ENCODE measurements around the gene NDEL1. TPM values are rescaled to one million over a fixed set of nuclear protein-coding genes. Genes with fewer than 3 reads are reported as not detected.

NDEL1 gene
- total RNA-seq, 1 donor, result 69.8 TPM

DNA sequence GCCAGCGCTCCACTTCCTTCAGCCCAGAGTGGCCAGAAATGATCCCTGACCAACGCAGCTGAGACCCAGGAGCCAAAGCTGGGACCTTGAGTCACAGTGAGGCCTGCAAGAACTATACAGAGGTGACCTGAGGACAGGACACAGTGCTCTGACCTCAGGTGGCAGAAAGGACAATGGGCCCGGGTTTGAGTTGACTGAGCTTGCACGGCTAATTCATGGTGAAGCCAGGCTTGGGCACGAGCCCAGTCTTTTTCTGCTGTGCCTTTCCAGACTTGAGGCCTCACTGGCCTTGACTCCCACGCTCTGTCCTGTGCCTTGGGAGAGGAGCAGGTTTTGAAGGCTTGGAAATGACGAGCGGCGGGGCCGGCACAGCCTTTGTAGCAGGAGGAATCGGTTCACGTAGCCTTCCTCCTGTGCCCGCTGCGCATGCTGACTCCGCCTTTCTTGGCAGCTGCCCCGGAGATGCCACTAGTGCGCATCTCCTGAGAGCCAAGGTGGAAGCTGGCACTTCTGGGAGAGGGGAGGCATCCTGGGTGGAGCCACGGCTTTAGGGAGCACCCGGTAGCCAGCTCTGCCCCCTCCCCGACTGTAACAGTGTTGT is 34.9 kb downstream of the NDEL1 start:
- no peak overlapping the region for H3K4me2 ChIP-seq (ENCODE audit: insufficient read depth, low read length)
- H4K20me1 ChIP-seq (ENCODE audit: insufficient read depth, low read length), result peaks cover 30% of the 10 kb centered on the region
- peaks cover 50% of the 10 kb centered on the region for H3K79me2 ChIP-seq (ENCODE audit: insufficient read depth, low read length)
- H3K4me3 ChIP-seq (ENCODE audit: insufficient read depth, low read length), result no peak overlapping the region
- no peak for DNase-seq (ENCODE audit: insufficient read length, low spot score, missing footprints)
- no peaks in the 10 kb centered on the region for H3K9me3 ChIP-seq (ENCODE audit: low read depth, low read length)
- peaks cover 2% of the 10 kb centered on the region for H3K4me1 ChIP-seq (ENCODE audit: insufficient read depth, low read length)
- TF ChIP-seq, protein P1, sequence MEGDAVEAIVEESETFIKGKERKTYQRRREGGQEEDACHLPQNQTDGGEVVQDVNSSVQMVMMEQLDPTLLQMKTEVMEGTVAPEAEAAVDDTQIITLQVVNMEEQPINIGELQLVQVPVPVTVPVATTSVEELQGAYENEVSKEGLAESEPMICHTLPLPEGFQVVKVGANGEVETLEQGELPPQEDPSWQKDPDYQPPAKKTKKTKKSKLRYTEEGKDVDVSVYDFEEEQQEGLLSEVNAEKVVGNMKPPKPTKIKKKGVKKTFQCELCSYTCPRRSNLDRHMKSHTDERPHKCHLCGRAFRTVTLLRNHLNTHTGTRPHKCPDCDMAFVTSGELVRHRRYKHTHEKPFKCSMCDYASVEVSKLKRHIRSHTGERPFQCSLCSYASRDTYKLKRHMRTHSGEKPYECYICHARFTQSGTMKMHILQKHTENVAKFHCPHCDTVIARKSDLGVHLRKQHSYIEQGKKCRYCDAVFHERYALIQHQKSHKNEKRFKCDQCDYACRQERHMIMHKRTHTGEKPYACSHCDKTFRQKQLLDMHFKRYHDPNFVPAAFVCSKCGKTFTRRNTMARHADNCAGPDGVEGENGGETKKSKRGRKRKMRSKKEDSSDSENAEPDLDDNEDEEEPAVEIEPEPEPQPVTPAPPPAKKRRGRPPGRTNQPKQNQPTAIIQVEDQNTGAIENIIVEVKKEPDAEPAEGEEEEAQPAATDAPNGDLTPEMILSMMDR (IDR thresholded peaks at IDR 0.05; ENCODE audit: extremely low read depth, low read depth, low read length), result no peak
- H3K27me3 ChIP-seq (ENCODE audit: insufficient read depth, low read length), result no peaks in the 10 kb centered on the region
- peaks cover 77% of the 10 kb centered on the region for H3K36me3 ChIP-seq (ENCODE audit: insufficient read depth, low read length)
- H2AFZ ChIP-seq (ENCODE audit: low read length), result no peak overlapping the region
- H3K27ac ChIP-seq (ENCODE audit: low read depth, low read length), result peak overlapping the region; percentile 16

- no peak overlapping the region for H2AFZ ChIP-seq (ENCODE audit: low read length)
- H3K27me3 ChIP-seq (ENCODE audit: insufficient read depth, low read length), result no peaks in the 10 kb centered on the region
- H3K4me1 ChIP-seq (ENCODE audit: insufficient read depth, low read length), result no peaks in the 10 kb centered on the region
- no peak overlapping the region for H3K4me2 ChIP-seq (ENCODE audit: insufficient read depth, low read length)
- H3K27ac ChIP-seq (ENCODE audit: low read depth, low read length), result peak overlapping the region; percentile 22
- peaks cover 15% of the 10 kb centered on the region for H4K20me1 ChIP-seq (ENCODE audit: insufficient read depth, low read length)
- H3K4me3 ChIP-seq (ENCODE audit: insufficient read depth, low read length), result no peak overlapping the region
- peaks cover 29% of the 10 kb centered on the region for H3K79me2 ChIP-seq (ENCODE audit: insufficient read depth, low read length)
- DNase-seq (ENCODE audit: insufficient read length, low spot score, missing footprints), result no peak
- H3K9me3 ChIP-seq (ENCODE audit: low read depth, low read length), result no peaks in the 10 kb centered on the region
- TF ChIP-seq, protein P1 (IDR thresholded peaks at IDR 0.05; ENCODE audit: extremely low read depth, low read depth, low read length), result no peak
- H3K36me3 ChIP-seq (ENCODE audit: insufficient read depth, low read length), result peaks cover 83% of the 10 kb centered on the region
Observed at GRCh38 chr17:8472663-8473062, 37.0 kb downstream of the NDEL1 start.

- Histone ChIP-seq H3K9me3 (ENCODE audit: low read depth, low read length) (no peaks in the 10 kb centered on the region), H3K27me3 (ENCODE audit: insufficient read depth, low read length) (no peaks in the 10 kb centered on the region), H3K79me2 (ENCODE audit: insufficient read depth, low read length) (peaks cover 20% of the 10 kb centered on the region), H3K4me2 (ENCODE audit: insufficient read depth, low read length) (no peak overlapping the region), H3K4me3 (ENCODE audit: insufficient read depth, low read length) (no peak overlapping the region), H3K36me3 (ENCODE audit: insufficient read depth, low read length) (peaks cover 83% of the 10 kb centered on the region), H3K4me1 (ENCODE audit: insufficient read depth, low read length) (no peaks in the 10 kb centered on the region), H2AFZ (ENCODE audit: low read length) (no peak overlapping the region), H4K20me1 (ENCODE audit: insufficient read depth, low read length) (peaks cover 15% of the 10 kb centered on the region), H3K27ac (ENCODE audit: low read depth, low read length) (no peak overlapping the region)
- DNase-seq (ENCODE audit: insufficient read length, low spot score, missing footprints), result no peak
- TF ChIP-seq, protein P1 (IDR thresholded peaks at IDR 0.05; ENCODE audit: extremely low read depth, low read depth, low read length), result no peak
Observed at GRCh38 chr17:8473451-8474192, 37.9 kb downstream of the NDEL1 start.

- peaks cover 77% of the 10 kb centered on the region for H3K36me3 ChIP-seq (ENCODE audit: insufficient read depth, low read length)
- peaks cover 14% of the 10 kb centered on the region for H3K79me2 ChIP-seq (ENCODE audit: insufficient read depth, low read length)
- H3K4me1 ChIP-seq (ENCODE audit: insufficient read depth, low read length), result peaks cover 11% of the 10 kb centered on the region
- no peak overlapping the region for H3K4me2 ChIP-seq (ENCODE audit: insufficient read depth, low read length)
- no peaks in the 10 kb centered on the region for H3K27me3 ChIP-seq (ENCODE audit: insufficient read depth, low read length)
- no peak overlapping the region for H2AFZ ChIP-seq (ENCODE audit: low read length)
- TF ChIP-seq, protein P1 (IDR thresholded peaks at IDR 0.05; ENCODE audit: extremely low read depth, low read depth, low read length), result no peak
- no peak overlapping the region for H3K27ac ChIP-seq (ENCODE audit: low read depth, low read length)
- H3K9me3 ChIP-seq (ENCODE audit: low read depth, low read length), result no peaks in the 10 kb centered on the region
- DNase-seq (ENCODE audit: insufficient read length, low spot score, missing footprints), result no peak
- peaks cover 14% of the 10 kb centered on the region for H4K20me1 ChIP-seq (ENCODE audit: insufficient read depth, low read length)
- no peak overlapping the region for H3K4me3 ChIP-seq (ENCODE audit: insufficient read depth, low read length)
Observed at GRCh38 chr17:8474826-8475225, 39.1 kb downstream of the NDEL1 start.
